PFSK-1 (cell line): ENCODE data around the gene CMTM3.

ENCODE experiments used
- POLR2AphosphoS5 ChIP-seq: IDR thresholded peaks from 2 replicates; pipeline ENCODE4 v1.6.1; 2012; ENCODE audit warnings: low read depth, mild to moderate bottlenecking, control low read depth, low read length, moderate library complexity
- TF ChIP-seq, protein P1 (sequence below), 2 experiments: IDR thresholded peaks; 2 replicates each; pipeline versions ENCODE4 v1.6.1 to v1.8.0; 2011 to 2012; ENCODE audit warnings: low read depth in 2 of 2, low read length in 2 of 2, control low read depth in 1 of 2, inconsistent platforms in 1 of 2, mild to moderate bottlenecking in 1 of 2, moderate library complexity in 1 of 2; ENCODE audit not compliant: insufficient read depth in 1 of 2

DNA sequence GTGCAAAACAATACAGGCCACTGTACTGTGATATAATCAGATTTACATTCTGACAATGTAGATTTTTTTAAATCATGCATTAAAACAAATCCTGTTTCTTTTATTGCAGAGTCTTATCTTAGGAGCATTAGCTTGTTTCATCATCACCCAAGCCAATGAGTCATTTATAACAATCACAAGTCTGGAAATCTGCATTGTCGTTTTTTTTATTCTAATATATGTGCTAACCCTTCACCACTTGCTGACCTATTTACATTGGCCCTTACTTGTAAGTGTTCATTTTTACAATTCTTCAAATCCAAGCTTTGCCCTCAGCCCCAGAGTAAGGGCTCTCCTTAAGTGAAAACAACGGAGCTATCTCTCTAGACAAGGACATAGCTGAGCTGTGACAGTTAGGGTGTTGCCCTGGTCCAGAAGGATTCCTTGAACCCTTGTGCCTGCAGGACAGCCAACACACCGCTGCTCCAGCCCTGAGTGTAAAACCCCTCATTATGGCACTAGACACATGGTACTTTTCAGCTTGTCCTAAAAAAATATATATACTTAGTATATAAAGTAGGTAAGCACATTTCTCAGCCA lies 34.6 kb upstream of the CMTM3 start:
- TF ChIP-seq, protein P1, sequence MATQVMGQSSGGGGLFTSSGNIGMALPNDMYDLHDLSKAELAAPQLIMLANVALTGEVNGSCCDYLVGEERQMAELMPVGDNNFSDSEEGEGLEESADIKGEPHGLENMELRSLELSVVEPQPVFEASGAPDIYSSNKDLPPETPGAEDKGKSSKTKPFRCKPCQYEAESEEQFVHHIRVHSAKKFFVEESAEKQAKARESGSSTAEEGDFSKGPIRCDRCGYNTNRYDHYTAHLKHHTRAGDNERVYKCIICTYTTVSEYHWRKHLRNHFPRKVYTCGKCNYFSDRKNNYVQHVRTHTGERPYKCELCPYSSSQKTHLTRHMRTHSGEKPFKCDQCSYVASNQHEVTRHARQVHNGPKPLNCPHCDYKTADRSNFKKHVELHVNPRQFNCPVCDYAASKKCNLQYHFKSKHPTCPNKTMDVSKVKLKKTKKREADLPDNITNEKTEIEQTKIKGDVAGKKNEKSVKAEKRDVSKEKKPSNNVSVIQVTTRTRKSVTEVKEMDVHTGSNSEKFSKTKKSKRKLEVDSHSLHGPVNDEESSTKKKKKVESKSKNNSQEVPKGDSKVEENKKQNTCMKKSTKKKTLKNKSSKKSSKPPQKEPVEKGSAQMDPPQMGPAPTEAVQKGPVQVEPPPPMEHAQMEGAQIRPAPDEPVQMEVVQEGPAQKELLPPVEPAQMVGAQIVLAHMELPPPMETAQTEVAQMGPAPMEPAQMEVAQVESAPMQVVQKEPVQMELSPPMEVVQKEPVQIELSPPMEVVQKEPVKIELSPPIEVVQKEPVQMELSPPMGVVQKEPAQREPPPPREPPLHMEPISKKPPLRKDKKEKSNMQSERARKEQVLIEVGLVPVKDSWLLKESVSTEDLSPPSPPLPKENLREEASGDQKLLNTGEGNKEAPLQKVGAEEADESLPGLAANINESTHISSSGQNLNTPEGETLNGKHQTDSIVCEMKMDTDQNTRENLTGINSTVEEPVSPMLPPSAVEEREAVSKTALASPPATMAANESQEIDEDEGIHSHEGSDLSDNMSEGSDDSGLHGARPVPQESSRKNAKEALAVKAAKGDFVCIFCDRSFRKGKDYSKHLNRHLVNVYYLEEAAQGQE (IDR thresholded peaks at IDR 0.05; ENCODE audit: insufficient read depth in 1 of 2, low read depth in 2 of 2, low read length in 2 of 2): no peak
- no peak for TF ChIP-seq POLR2AphosphoS5
